Measurements from ENCODE around the gene SH3TC1. TPM values are rescaled to one million over a fixed set of nuclear protein-coding genes. Genes with fewer than 3 reads are reported as not detected.

SH3TC1 gene
- total and polyA plus RNA-seq, 2 of the 8 experiments (the other 6 are each of a cell fraction or from before 2014, with no cell fraction given) = 0.15 TPM; not detected in 1

DNA sequence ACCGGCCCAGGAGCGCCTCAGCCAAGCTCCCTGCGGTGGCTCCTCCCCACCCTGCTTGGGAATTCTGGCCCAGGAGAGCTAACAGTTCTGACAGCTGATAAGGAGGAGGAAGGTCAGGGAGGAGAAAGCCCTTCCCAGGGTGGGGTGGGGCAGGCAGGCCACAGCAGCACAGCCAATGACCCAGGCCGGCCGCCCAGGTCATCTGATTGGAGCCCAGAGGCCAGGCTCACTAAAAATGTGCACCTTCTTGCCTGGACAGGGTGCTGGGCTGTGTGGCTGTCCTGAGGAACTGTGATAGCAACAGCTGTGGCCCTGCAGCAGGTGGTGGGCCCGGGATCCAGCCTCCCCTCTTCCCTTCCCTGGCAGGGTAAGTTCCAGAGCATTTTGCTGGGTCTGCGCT lies 17.2 kb upstream of the SH3TC1 start:
- POLR2A ChIA-PET (ENCODE audit: partially characterized antibody) = interaction anchor here (0.8 kb wide), 1 partner anchor 111 kb away, joined by 3 read pairs; no protein-coding TSS in a partner anchor
- Histone ChIP-seq H4K91ac (replicated peaks; ENCODE audit: insufficient read length, low read length) (no peak overlapping the region), H2BK12ac (ENCODE audit: low read depth, low read length) (no peak overlapping the region), H3K27me3 (replicated peaks in 1 of 4; ENCODE audit: control insufficient read depth in 3 of 4, extremely low read depth in 1 of 4, insufficient read depth in 3 of 4, low read length in 3 of 4) (no peaks in the 10 kb centered on the region), H3K4me3 (ENCODE audit: extremely low read depth in 1 of 4, insufficient read depth in 2 of 4, low read depth in 3 of 4, low read length in 4 of 4) (no peak overlapping the region), H2BK15ac (ENCODE audit: low read length) (no peak overlapping the region), H3K4me1 (replicated peaks in 1 of 4; ENCODE audit: control insufficient read depth in 3 of 4, insufficient read depth in 4 of 4, low read length in 3 of 4) (no peaks in the 10 kb centered on the region), H3K9me3 (ENCODE audit: insufficient read depth in 2 of 2, low read depth in 1 of 2, low read length in 1 of 2) (no peaks in the 10 kb centered on the region), H4K5ac (ENCODE audit: insufficient read length, low read depth, low read length) (no peak overlapping the region), H2AFZ (ENCODE audit: low read length) (no peak overlapping the region), H2BK120ac (replicated peaks; ENCODE audit: low read depth, low read length) (no peak overlapping the region), H3K4me2 (ENCODE audit: insufficient read depth in 1 of 2, low read depth in 2 of 2, low read length in 2 of 2) (no peak overlapping the region), H3K14ac (ENCODE audit: insufficient read length) (no peak overlapping the region), H3K36me3 (ENCODE audit: control insufficient read depth in 2 of 4, insufficient read depth in 4 of 4, low read length in 3 of 4) (no peaks in the 10 kb centered on the region), H2BK20ac (ENCODE audit: low read length) (no peak overlapping the region), H3K56ac (replicated peaks; ENCODE audit: insufficient read length, low read depth, low read length) (no peak overlapping the region), H3K23me2 (ENCODE audit: low read depth, low read length) (0 out of 2 replicates have a peak, but pooled peaks cover 2% of the 10 kb centered on the region), H3K23ac (ENCODE audit: insufficient read length) (no peak overlapping the region), H3K79me1 (ENCODE audit: low read depth, low read length) (no peaks in the 10 kb centered on the region), H3K79me2 (ENCODE audit: control insufficient read depth in 1 of 2, insufficient read depth in 2 of 2, low read length in 2 of 2) (no peaks in the 10 kb centered on the region), H4K20me1 (replicated peaks in 1 of 2; ENCODE audit: control insufficient read depth in 1 of 2, insufficient read depth in 2 of 2, low read length in 2 of 2) (peaks cover 0 to 4% of the 10 kb centered on the region in 2 experiments), H3K27ac (ENCODE audit: low read depth, low read length) (no peak overlapping the region), H3K18ac (ENCODE audit: extremely low read depth, low read length) (no peak overlapping the region), H3K9ac (replicated peaks in 1 of 4; ENCODE audit: extremely low read depth in 1 of 4, low read depth in 3 of 4, low read length in 3 of 4) (no peak overlapping the region), H3K4ac (replicated peaks; ENCODE audit: insufficient read length, low read depth, low read length) (no peak overlapping the region), H2AK5ac (ENCODE audit: low read depth, low read length) (no peak overlapping the region), H4K8ac (ENCODE audit: extremely low read depth, insufficient read depth, low read length) (no peak overlapping the region), H2BK5ac (ENCODE audit: low read depth, low read length) (no peak overlapping the region)
- CTCF ChIA-PET (ENCODE audit: partially characterized antibody) = interaction anchor here (0.6 to 2.0 kb wide), 4 partner anchors 10 to 846 kb away, joined by 3 to 7 read pairs (median 4); no protein-coding TSS in a partner anchor
- WGBS, 2 experiments (ENCODE audit: extremely low coverage in 1 of 2, insufficient coverage in 1 of 2, insufficient read length in 1 of 2, insufficient replicate concordance in 2 of 2, low coverage in 1 of 2, low lambda C conversion rate in 2 of 2, missing lambda C conversion rate in 1 of 2) = 83% methylated on average over 7 of the region's 7 CpGs; no CpG with 5 or more reads in 1 of the 2 experiments
- DNase-seq (ENCODE audit: low read depth in 1 of 2, low spot score in 2 of 2) = no peak
- TF ChIP-seq SIN3A (conservative IDR thresholded peaks at IDR 0.05 in 1 of 2, IDR thresholded peaks at IDR 0.05 in 1 of 2; ENCODE audit: low read depth in 1 of 2, low read length in 2 of 2) (no peak), BCL11A (IDR thresholded peaks at IDR 0.05; ENCODE audit: low read depth in 2 of 2, low read length in 2 of 2) (no peak), MAFK (IDR thresholded peaks at IDR 0.05; ENCODE audit: low read depth, low read length) (no peak), EP300 (IDR thresholded peaks at IDR 0.05; ENCODE audit: borderline replicate concordance in 1 of 2, low read depth in 2 of 2, low read length in 2 of 2) (no peak), TAF7 (optimal IDR thresholded peaks at IDR 0.05; ENCODE audit: borderline replicate concordance, low read depth, low read length) (no peak)
- no peak for FAIRE-seq
